H1 (cell line): ENCODE results near the gene ZNF747. TPM values are rescaled to one million over a fixed set of nuclear protein-coding genes. Genes with fewer than 3 reads are reported as not detected.
A peak's percentile ranks its signal among the peaks of the same experiment; 100 is the strongest.
"Not testable (repeated sequence)": the region's sequence is repeated elsewhere in the genome, so short reads cannot be mapped to it uniquely, and the experiment has no call there.

ENCODE experiments used
- CTCF ChIA-PET: fragments of 300-600 bp; sonication (Branson Sonifier 250); formaldehyde crosslinking; loops from one replicate; lab custom pipeline; 2021; ENCODE audit not compliant: partially characterized antibody; lab: Charles Lee
- POLR2A ChIA-PET: fragments of 300-600 bp; sonication (Branson Sonifier 250); formaldehyde crosslinking; loops from one replicate; lab custom pipeline; 2021; ENCODE audit warnings: inconsistent platforms; ENCODE audit not compliant: partially characterized antibody; lab: Charles Lee
- DNase-seq, 2 experiments: peaks; one replicate each; pipeline versions ENCODE4 v3.0.0 to v3.0.0-alpha.2; 2010 to 2022; ENCODE audit warnings: low spot score in 2 of 2, low read depth in 1 of 2, mixed read lengths in 1 of 2
- FAIRE-seq: peaks from 2 replicates; lab custom pipeline; 2011; peaks lifted over from hg19 to GRCh38; lab: Jason Lieb, UNC
- H2AFZ ChIP-seq: 2 replicates; pipeline ENCODE4 v1.8.1; 2012; ENCODE audit warnings: low read length, inconsistent platforms
- H2AK5ac ChIP-seq: 2 replicates; pipeline ENCODE4 v1.6.1; 2013; ENCODE audit warnings: low read depth, low read length
- H2BK120ac ChIP-seq: replicated peaks from 2 replicates; pipeline ENCODE3; 2013; ENCODE audit warnings: low read depth, low read length, inconsistent platforms
- H2BK12ac ChIP-seq: 2 replicates; pipeline ENCODE4 v1.6.1; 2013; ENCODE audit warnings: low read depth, low read length
- H2BK15ac ChIP-seq: 2 replicates; pipeline ENCODE4 v1.6.1; 2013; ENCODE audit warnings: low read length
- H2BK20ac ChIP-seq: 2 replicates; pipeline ENCODE4 v1.6.1; 2013; ENCODE audit warnings: low read length
- H2BK5ac ChIP-seq: 2 replicates; pipeline ENCODE4 v1.6.1; 2013; ENCODE audit warnings: low read depth, low read length
- H3K14ac ChIP-seq: 2 replicates; pipeline ENCODE4 v1.6.1; 2013; ENCODE audit warnings: inconsistent platforms; ENCODE audit not compliant: insufficient read length
- H3K18ac ChIP-seq: 2 replicates; pipeline ENCODE4 v1.6.1; 2013; ENCODE audit warnings: low read length; ENCODE audit errors: extremely low read depth
- H3K23ac ChIP-seq: 2 replicates; pipeline ENCODE4 v1.6.1; 2013; ENCODE audit warnings: inconsistent platforms; ENCODE audit not compliant: insufficient read length
- H3K23me2 ChIP-seq: 2 replicates; pipeline ENCODE4 v1.6.1; 2013; ENCODE audit warnings: low read depth, low read length
- H3K27ac ChIP-seq: 2 replicates; pipeline ENCODE4 v1.6.1; 2011; ENCODE audit warnings: low read depth, low read length, inconsistent platforms
- H3K27me3 ChIP-seq, 4 experiments: replicated peaks in 1 of 4; 1 replicate in 1 of 4; 2 replicates in 3 of 4; pipeline versions ENCODE4 v1.6.1 to v1.8.1; 2011 to 2013; ENCODE audit warnings: low read length in 3 of 4, mild to moderate bottlenecking in 3 of 4, inconsistent platforms in 2 of 4, mixed read lengths in 2 of 4, moderate library complexity in 1 of 4; ENCODE audit not compliant: control insufficient read depth in 3 of 4, insufficient read depth in 3 of 4; ENCODE audit errors: extremely low read depth in 1 of 4
- H3K36me3 ChIP-seq, 4 experiments: 2 replicates each; pipeline versions ENCODE4 v1.6.1 to v1.8.1; 2011 to 2013; ENCODE audit warnings: mild to moderate bottlenecking in 4 of 4, low read length in 3 of 4, moderate library complexity in 2 of 4, control low read depth in 1 of 4, inconsistent platforms in 1 of 4; ENCODE audit not compliant: insufficient read depth in 4 of 4, control insufficient read depth in 2 of 4
- H3K4ac ChIP-seq: replicated peaks from 2 replicates; pipeline ENCODE3; 2013; ENCODE audit warnings: low read length, low read depth, mixed read lengths, inconsistent platforms; ENCODE audit not compliant: insufficient read length
- H3K4me1 ChIP-seq, 4 experiments: replicated peaks in 1 of 4; 1 replicate in 1 of 4; 2 replicates in 3 of 4; pipeline versions ENCODE4 v1.6.1 to v1.8.1; 2011 to 2013; ENCODE audit warnings: low read length in 3 of 4, inconsistent platforms in 2 of 4, mixed read lengths in 1 of 4; ENCODE audit not compliant: insufficient read depth in 4 of 4, control insufficient read depth in 3 of 4
- H3K4me2 ChIP-seq, 2 experiments: 2 replicates each; pipeline versions ENCODE4 v1.6.1 to v1.8.1; 2011 to 2013; ENCODE audit warnings: low read depth in 2 of 2, low read length in 2 of 2, control low read depth in 1 of 2, inconsistent platforms in 1 of 2, mild to moderate bottlenecking in 1 of 2; ENCODE audit not compliant: insufficient read depth in 1 of 2
- H3K4me3 ChIP-seq, 4 experiments: fragments of 200-600, 300-600 bp in 1 of 4; sonication (generic), shearing (Covaris generic), sonication (Bioruptor Twin) in 1 of 4; 2 replicates each; pipeline versions ENCODE4 v1.5.1 to v1.8.1; 2011 to 2016; ENCODE audit warnings: low read length in 4 of 4, low read depth in 3 of 4, control low read depth in 2 of 4, inconsistent platforms in 2 of 4, mild to moderate bottlenecking in 2 of 4, mixed read lengths in 1 of 4, moderate library complexity in 1 of 4; ENCODE audit not compliant: insufficient read depth in 2 of 4; ENCODE audit errors: extremely low read depth in 1 of 4
- H3K56ac ChIP-seq: replicated peaks from 2 replicates; pipeline ENCODE3; 2013; ENCODE audit warnings: low read depth, mild to moderate bottlenecking, mixed read lengths, low read length, inconsistent platforms; ENCODE audit not compliant: insufficient read length
- H3K79me1 ChIP-seq: 2 replicates; pipeline ENCODE4 v1.6.1; 2013; ENCODE audit warnings: low read depth, low read length, control low read depth
- H3K79me2 ChIP-seq, 2 experiments: 2 replicates each; pipeline versions ENCODE4 v1.6.1 to v1.8.1; 2012 to 2013; ENCODE audit warnings: low read length in 2 of 2, mild to moderate bottlenecking in 2 of 2, inconsistent platforms in 1 of 2; ENCODE audit not compliant: insufficient read depth in 2 of 2, control insufficient read depth in 1 of 2
- H3K9ac ChIP-seq, 4 experiments: replicated peaks in 1 of 4; 1 replicate in 1 of 4; 2 replicates in 3 of 4; pipeline versions ENCODE4 v1.6.1 to v1.8.1; 2011 to 2013; ENCODE audit warnings: low read depth in 3 of 4, low read length in 3 of 4, control low read depth in 2 of 4, mild to moderate bottlenecking in 2 of 4, moderate library complexity in 2 of 4, inconsistent platforms in 1 of 4; ENCODE audit errors: extremely low read depth in 1 of 4
- H3K9me3 ChIP-seq, 2 experiments: 2 replicates each; pipeline versions ENCODE4 v1.6.1 to v1.8.1; 2012 to 2013; ENCODE audit warnings: mild to moderate bottlenecking in 2 of 2, moderate library complexity in 2 of 2, control low read depth in 1 of 2, inconsistent platforms in 1 of 2, low read depth in 1 of 2, low read length in 1 of 2, mixed read lengths in 1 of 2; ENCODE audit not compliant: insufficient read depth in 2 of 2
- H4K20me1 ChIP-seq, 2 experiments: replicated peaks in 1 of 2; 2 replicates each; pipeline versions ENCODE3 to v1.8.1; 2011 to 2013; ENCODE audit warnings: inconsistent platforms in 2 of 2, low read length in 2 of 2, mild to moderate bottlenecking in 1 of 2; ENCODE audit not compliant: insufficient read depth in 2 of 2, control insufficient read depth in 1 of 2
- H4K5ac ChIP-seq: 2 replicates; pipeline ENCODE4 v1.6.1; 2013; ENCODE audit warnings: low read length, low read depth, mixed read lengths, inconsistent platforms; ENCODE audit not compliant: insufficient read length
- H4K8ac ChIP-seq: 2 replicates; pipeline ENCODE4 v1.8.0; 2013; ENCODE audit warnings: mild to moderate bottlenecking, moderate library complexity, low read length, inconsistent platforms; ENCODE audit not compliant: insufficient read depth; ENCODE audit errors: extremely low read depth
- H4K91ac ChIP-seq: replicated peaks from 2 replicates; pipeline ENCODE3; 2013; ENCODE audit warnings: low read length, mixed read lengths, inconsistent platforms; ENCODE audit not compliant: insufficient read length
- ASH2L ChIP-seq: fragments of 200-600, 300-600 bp; sonication (generic); IDR thresholded peaks from one replicate; pipeline ENCODE4 v1.7.1; 2017; ENCODE audit warnings: low read length
- CBX8 ChIP-seq: fragments of 300-800, 300-1000 bp; sonication (generic); IDR thresholded peaks from 2 replicates; pipeline ENCODE4 v1.7.1; 2016; ENCODE audit warnings: low read depth, low read length, borderline replicate concordance
- CHD1 ChIP-seq: IDR thresholded peaks from 2 replicates; pipeline ENCODE4 v1.6.1; 2012; ENCODE audit warnings: low read depth, low read length, improper control_type of control experiment
- HDAC2 ChIP-seq, 2 experiments: fragments of 300-600 bp in 1 of 2; sonication (generic) in 1 of 2; IDR thresholded peaks; 2 replicates each; pipeline ENCODE4 v1.6.1; 2011 to 2012; ENCODE audit warnings: low read depth in 2 of 2, low read length in 2 of 2, mild to moderate bottlenecking in 2 of 2, moderate library complexity in 2 of 2, borderline replicate concordance in 1 of 2, inconsistent platforms in 1 of 2
- NRF1 ChIP-seq: IDR thresholded peaks from 2 replicates; pipeline ENCODE4 v1.6.1; 2011; ENCODE audit warnings: mild to moderate bottlenecking, low read depth, low read length, improper control_type of control experiment
- WGBS, 2 experiments: shearing (Covaris generic) in 1 of 2; methylation state at CpG; one replicate each; pipeline versions ENCODE4 v1.1.6 to v1.1.7; 2013 to 2015; ENCODE audit warnings: low lambda C conversion rate in 2 of 2, mixed read lengths in 2 of 2, inconsistent platforms in 1 of 2, low coverage in 1 of 2, missing lambda C conversion rate in 1 of 2; ENCODE audit not compliant: insufficient replicate concordance in 2 of 2, insufficient coverage in 1 of 2, insufficient read length in 1 of 2; ENCODE audit errors: extremely low coverage in 1 of 2, missing lambda C conversion rate in 1 of 2; 5-methylcytosine and 5-hydroxymethylcytosine counted together
- polyA plus RNA-seq, 7 experiments: library from polyadenylated mRNA; depleted of rRNA in 3 of 7; stranded (reverse) in 5 of 7; unstranded in 2 of 7; fragments of >200 nt in 5 of 7; fragments of 200-250 nt in 2 of 7; gene quantifications; 1 replicate in 5 of 7; 2 replicates in 1 of 7; 4 replicates in 1 of 7; pipeline versions ENCODE4 v1.2.1 to v1.2.3, GENCODE V29; 2011 to 2013; ENCODE audit warnings: missing spikeins in 2 of 7, mixed read lengths in 2 of 7
- total RNA-seq: library from RNA; stranded (reverse); fragmentation: NEBNext Ultra II Directional; extraction: Animal tissue kit (Norgen Biotek cat#: 25700); gene quantifications from 2 replicates; pipeline ENCODE4 v1.2.1, GENCODE V29; 2021

Gene ZNF747
- total and polyA plus RNA-seq, 2 of the 8 experiments (the other 6 are each of a cell fraction or from before 2014, with no cell fraction given), result 9.9 to 10.3 TPM

DNA sequence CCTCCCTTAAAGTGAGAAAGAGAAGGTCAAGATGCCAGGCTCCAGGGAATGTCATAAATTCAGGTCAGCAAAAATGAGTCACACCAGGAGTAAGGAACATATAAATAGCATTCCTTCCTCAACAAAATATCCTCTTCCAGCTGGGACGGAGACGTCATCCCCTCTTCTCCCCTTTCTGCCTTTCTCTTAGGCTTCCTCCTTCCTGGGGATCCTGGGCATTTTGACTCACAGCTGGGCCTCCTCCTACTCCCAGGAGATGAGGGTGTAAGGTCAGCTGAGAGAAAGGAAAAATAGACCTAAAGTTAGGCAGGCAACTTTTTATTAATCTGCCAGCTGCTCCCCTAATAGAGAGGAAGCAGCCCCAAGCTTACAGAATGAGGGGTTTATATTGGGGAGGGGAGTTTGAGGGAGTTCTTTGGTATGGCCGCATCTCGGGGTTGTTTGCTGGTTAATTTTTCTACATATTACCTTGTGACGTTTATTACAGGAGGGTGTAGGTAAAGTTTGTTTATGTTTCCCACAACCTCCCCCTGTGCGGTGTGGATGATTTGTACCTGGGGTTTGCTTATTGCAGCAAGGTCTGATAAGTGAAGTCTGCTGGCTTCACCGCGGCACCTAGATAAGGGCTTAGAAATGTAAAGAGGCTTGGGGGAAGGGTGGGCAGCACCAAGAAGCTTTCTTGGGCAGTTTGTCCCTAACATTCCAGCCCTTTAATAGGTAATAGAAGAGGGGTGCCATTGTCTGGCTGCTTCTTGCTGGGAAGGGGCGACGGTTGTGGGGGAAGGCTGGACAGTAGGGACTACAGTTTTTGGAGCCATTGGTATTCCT is 7.1 kb upstream of the ZNF747 start (continued):
- TF ChIP-seq HDAC2 (IDR thresholded peaks at IDR 0.05; ENCODE audit: borderline replicate concordance in 1 of 2, low read depth in 2 of 2, low read length in 2 of 2), result no peak
- TF ChIP-seq NRF1, result no peak
- TF ChIP-seq CHD1, result no peak
- peak; percentile 93 for TF ChIP-seq ASH2L
- no peak for TF ChIP-seq CBX8

DNA sequence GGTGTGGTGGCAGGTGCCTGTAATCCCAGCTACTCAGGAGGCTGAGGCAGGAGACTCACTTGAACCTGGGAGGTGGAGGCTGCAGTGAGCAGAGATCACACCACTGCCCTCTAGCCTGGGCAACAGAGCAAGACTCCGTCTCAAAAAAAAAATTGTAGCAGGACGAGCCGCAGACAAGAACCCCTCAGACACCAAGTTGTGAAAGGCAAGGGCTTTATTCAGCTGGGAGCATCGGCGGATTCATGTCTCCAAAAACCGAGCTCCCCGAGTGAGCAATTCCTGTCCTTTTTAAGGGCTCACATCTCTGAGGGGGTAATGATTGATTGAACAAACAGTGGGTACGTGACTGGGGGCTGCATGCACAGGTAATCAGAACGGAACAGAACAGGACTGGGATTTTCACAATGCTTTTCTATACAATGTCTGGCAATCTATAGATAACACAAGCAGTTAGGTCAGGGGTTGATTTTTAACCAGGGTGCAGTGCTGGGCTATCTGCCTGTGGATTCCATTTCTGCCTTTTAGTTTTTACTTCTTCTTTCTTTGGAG is 6.3 kb upstream of the ZNF747 start:
- not testable (repeated sequence) for H2AFZ ChIP-seq, H3K9ac ChIP-seq

More for the DNA sequence above, 6.3 kb upstream of the ZNF747 start:
- H2BK15ac ChIP-seq, H2BK120ac ChIP-seq, H4K8ac ChIP-seq, H3K27ac ChIP-seq, H3K56ac ChIP-seq, H3K27me3 ChIP-seq, H4K20me1 ChIP-seq, H3K4me3 ChIP-seq, H3K36me3 ChIP-seq, H3K23me2 ChIP-seq, H3K4ac ChIP-seq, H4K5ac ChIP-seq, H3K79me1 ChIP-seq, FAIRE-seq, H3K79me2 ChIP-seq, H2AK5ac ChIP-seq, H2BK12ac ChIP-seq, H2BK5ac ChIP-seq, H3K9me3 ChIP-seq, H3K23ac ChIP-seq, H2BK20ac ChIP-seq, H3K18ac ChIP-seq, H4K91ac ChIP-seq, DNase-seq, H3K14ac ChIP-seq: not testable (repeated sequence)
- WGBS, 2 experiments, result 86% methylated on average over 9 of the region's 9 CpGs; no CpG with 5 or more reads in 1 of the 2 experiments
- ChIA-PET POLR2A (interaction anchor here (0.7 to 3.5 kb wide), 10 partner anchors 8 to 123 kb away, joined by 3 to 22 read pairs (median 4); partner anchors contain the start of genes ZNF688, ZNF689, ZNF764 and ZNF768), CTCF (interaction anchor here (0.6 to 2.5 kb wide), 10 partner anchors 12 to 111 kb away, joined by 3 to 10 read pairs (median 4); partner anchors contain the start of genes DCTPP1 and ZNF764)
- Histone ChIP-seq H3K4me2 (peak overlapping the region; percentile 40 to 89; a peak in 2 of 4 replicates), H3K4me1 (peaks cover 5 to 24% (median 18%) of the 10 kb centered on the region in 4 experiments)
